HEK293 (cell line): ENCODE measurements around the gene TRAF3IP3.

Experiments used
- CTCF ChIA-PET: fragments of 350-600 bp; formaldehyde crosslinking; extraction: SDS; loops from one replicate; lab custom pipeline; 2021; ENCODE audit warnings: antibody characterized with exemption; lab: Yijun Ruan, JAX
- POLR2A ChIA-PET: fragments of 300-600 bp; formaldehyde crosslinking; extraction: SDS; loops from one replicate; lab custom pipeline; 2020; ENCODE audit warnings: antibody characterized with exemption, inconsistent platforms; lab: Yijun Ruan, JAX
- H3K27ac ChIP-seq: fragments of 200-500 bp; sonication (Bioruptor generic); 2 replicates; pipeline ENCODE4 v1.5.1; 2014; ENCODE audit warnings: low read depth, low read length, control low read depth, inconsistent platforms; ENCODE audit errors: extremely low read depth
- H3K36me3 ChIP-seq, 2 experiments: fragments of 200-500 bp in 1 of 2; sonication (Bioruptor generic) in 1 of 2; 1 replicate in 1 of 2; 2 replicates in 1 of 2; pipeline ENCODE4 v1.5.1; 2014 to 2017; ENCODE audit warnings: inconsistent platforms in 2 of 2, low read length in 2 of 2; ENCODE audit not compliant: control insufficient read depth in 2 of 2, insufficient read depth in 1 of 2
- H3K4me1 ChIP-seq: fragments of 200-500 bp; sonication (Bioruptor generic); 2 replicates; pipeline ENCODE4 v1.5.1; 2014; ENCODE audit warnings: mild to moderate bottlenecking, low read length, inconsistent platforms; ENCODE audit not compliant: control insufficient read depth, insufficient read depth
- H3K4me3 ChIP-seq: 2 replicates; pipeline ENCODE4 v1.5.1; 2011; ENCODE audit warnings: low read depth, mild to moderate bottlenecking, control low read depth, low read length, moderate library complexity
- H3K9me3 ChIP-seq: fragments of 200-500 bp; sonication (Bioruptor generic); 2 replicates; pipeline ENCODE4 v1.5.1; 2014; ENCODE audit warnings: low read depth, low read length, inconsistent platforms; ENCODE audit not compliant: control insufficient read depth, insufficient read depth
- FEZF1 ChIP-seq: fragments of 450-650 bp; formaldehyde crosslinking; IDR thresholded peaks from 2 replicates; pipeline ENCODE4 v1.5.1; 2016; ENCODE audit warnings: missing biosample characterization, missing genetic modification characterization
- TRIM28 ChIP-seq: IDR thresholded peaks from 2 replicates; pipeline ENCODE4 v1.6.1; 2011; ENCODE audit warnings: low read length, control low read depth, borderline replicate concordance
- YY2 ChIP-seq: fragments of 450-650 bp; formaldehyde crosslinking; IDR thresholded peaks from 2 replicates; pipeline ENCODE4 v1.5.1; 2016; ENCODE audit warnings: missing biosample characterization, missing genetic modification characterization
- ZBTB20 ChIP-seq: fragments of 450-650 bp; formaldehyde crosslinking; IDR thresholded peaks from 2 replicates; pipeline ENCODE4 v1.5.1; 2016; ENCODE audit warnings: missing biosample characterization, missing genetic modification characterization
- ZEB2 ChIP-seq: fragments of 450-650 bp; formaldehyde crosslinking; IDR thresholded peaks from 2 replicates; pipeline ENCODE4 v1.5.1; 2016; ENCODE audit warnings: missing biosample characterization, missing genetic modification characterization
- ZFP3 ChIP-seq: fragments of 450-650 bp; formaldehyde crosslinking; IDR thresholded peaks from 2 replicates; pipeline ENCODE4 v1.5.1; 2016; ENCODE audit warnings: low read depth, missing biosample characterization, missing genetic modification characterization
- ZFP41 ChIP-seq: fragments of 450-650 bp; formaldehyde crosslinking; IDR thresholded peaks from 2 replicates; pipeline ENCODE4 v1.5.1; 2016; ENCODE audit warnings: missing biosample characterization, missing genetic modification characterization, borderline replicate concordance
- ZNF221 ChIP-seq: fragments of 450-650 bp; formaldehyde crosslinking; IDR thresholded peaks from 2 replicates; pipeline ENCODE4 v1.5.1; 2017; ENCODE audit warnings: missing biosample characterization, missing genetic modification characterization, borderline replicate concordance
- ZNF335 ChIP-seq: fragments of 450-650 bp; formaldehyde crosslinking; conservative IDR thresholded peaks from 2 replicates; pipeline ENCODE4 v1.5.1; 2016; ENCODE audit warnings: missing biosample characterization, missing genetic modification characterization
- ZNF48 ChIP-seq: fragments of 450-650 bp; formaldehyde crosslinking; IDR thresholded peaks from 2 replicates; pipeline ENCODE4 v1.5.1; 2016; ENCODE audit warnings: missing biosample characterization, missing genetic modification characterization
- ZNF610 ChIP-seq: fragments of 450-650 bp; formaldehyde crosslinking; IDR thresholded peaks from 2 replicates; pipeline ENCODE4 v1.5.1; 2016; ENCODE audit warnings: missing biosample characterization, missing genetic modification characterization, borderline replicate concordance
- ZNF623 ChIP-seq: fragments of 450-650 bp; formaldehyde crosslinking; IDR thresholded peaks from 2 replicates; pipeline ENCODE4 v1.5.1; 2016; ENCODE audit warnings: missing biosample characterization, missing genetic modification characterization
- ZNF664 ChIP-seq: fragments of 450-650 bp; formaldehyde crosslinking; IDR thresholded peaks from 2 replicates; pipeline ENCODE4 v1.5.1; 2016; ENCODE audit warnings: missing biosample characterization, missing genetic modification characterization
- ZNF768 ChIP-seq: fragments of 450-650 bp; formaldehyde crosslinking; IDR thresholded peaks from 2 replicates; pipeline ENCODE4 v1.5.1; 2018; ENCODE audit warnings: missing biosample characterization, mild to moderate bottlenecking, missing genetic modification characterization
- TF ChIP-seq, protein P1 (sequence below): fragments of 450-650 bp; formaldehyde crosslinking; IDR thresholded peaks from 2 replicates; pipeline ENCODE4 v1.5.1; 2016; ENCODE audit warnings: missing biosample characterization, missing genetic modification characterization
- TF ChIP-seq, protein P2 (sequence below): fragments of 450-650 bp; formaldehyde crosslinking; IDR thresholded peaks from 2 replicates; pipeline ENCODE4 v1.5.1; 2016; ENCODE audit warnings: missing biosample characterization, missing genetic modification characterization
- TF ChIP-seq, protein P3 (sequence below): fragments of 450-650 bp; formaldehyde crosslinking; IDR thresholded peaks from 2 replicates; pipeline ENCODE4 v1.5.1; 2016; ENCODE audit warnings: missing biosample characterization, missing genetic modification characterization
- TF ChIP-seq, protein P4 (sequence below): fragments of 450-650 bp; formaldehyde crosslinking; IDR thresholded peaks from 2 replicates; pipeline ENCODE4 v1.5.1; 2016; ENCODE audit warnings: missing biosample characterization, missing genetic modification characterization
- TF ChIP-seq, protein P5 (sequence below): fragments of 450-650 bp; formaldehyde crosslinking; IDR thresholded peaks from 2 replicates; pipeline ENCODE4 v1.5.1; 2016; ENCODE audit warnings: missing biosample characterization, missing genetic modification characterization
- TF ChIP-seq, protein P6 (sequence below): fragments of 450-650 bp; formaldehyde crosslinking; IDR thresholded peaks from 2 replicates; pipeline ENCODE4 v1.5.1; 2016; ENCODE audit warnings: missing biosample characterization, missing genetic modification characterization

TRAF3IP3 gene

DNA sequence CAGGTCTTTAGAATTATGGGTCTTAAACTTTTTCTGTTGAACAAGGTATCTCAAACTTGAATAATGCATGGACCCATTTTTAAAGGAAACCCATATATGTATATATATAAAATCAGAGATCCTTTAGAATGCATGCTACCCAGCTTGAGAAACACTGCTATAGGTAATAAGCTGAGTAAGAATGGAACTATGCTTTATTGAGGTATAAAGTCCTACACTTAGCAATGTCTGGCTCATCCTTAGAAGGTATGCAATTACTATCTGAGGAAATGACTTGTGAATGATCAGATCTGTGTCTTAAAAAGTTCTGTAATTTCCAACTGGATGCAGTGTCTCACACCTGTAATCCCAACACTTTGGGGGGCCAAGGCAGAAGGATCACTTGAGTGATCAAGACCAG, 11.2 kb downstream of the TRAF3IP3 start:
- Histone ChIP-seq H3K9me3 (no peaks in the 10 kb centered on the region), H3K4me1 (no peaks in the 10 kb centered on the region), H3K36me3 (no peaks in the 10 kb centered on the region), H3K4me3 (no peak overlapping the region), H3K27ac (no peak overlapping the region)
- ChIA-PET CTCF (interaction anchor here (0.6 to 0.7 kb wide), 4 partner anchors 17 to 1447 kb away, joined by 3 to 5 read pairs (median 3); no protein-coding TSS in a partner anchor), POLR2A (interaction anchor here (0.6 to 1.8 kb wide), 2 partner anchors 17 to 487 kb away, joined by 4 to 8 read pairs; partner anchors contain the start of gene C1orf74)
- TF ChIP-seq ZNF610 (tag by site-specific recombination) (no peak), YY2 (no peak)
- TF ChIP-seq, protein P1, sequence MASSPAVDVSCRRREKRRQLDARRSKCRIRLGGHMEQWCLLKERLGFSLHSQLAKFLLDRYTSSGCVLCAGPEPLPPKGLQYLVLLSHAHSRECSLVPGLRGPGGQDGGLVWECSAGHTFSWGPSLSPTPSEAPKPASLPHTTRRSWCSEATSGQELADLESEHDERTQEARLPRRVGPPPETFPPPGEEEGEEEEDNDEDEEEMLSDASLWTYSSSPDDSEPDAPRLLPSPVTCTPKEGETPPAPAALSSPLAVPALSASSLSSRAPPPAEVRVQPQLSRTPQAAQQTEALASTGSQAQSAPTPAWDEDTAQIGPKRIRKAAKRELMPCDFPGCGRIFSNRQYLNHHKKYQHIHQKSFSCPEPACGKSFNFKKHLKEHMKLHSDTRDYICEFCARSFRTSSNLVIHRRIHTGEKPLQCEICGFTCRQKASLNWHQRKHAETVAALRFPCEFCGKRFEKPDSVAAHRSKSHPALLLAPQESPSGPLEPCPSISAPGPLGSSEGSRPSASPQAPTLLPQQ (tag by site-specific recombination) = no peak

DNA sequence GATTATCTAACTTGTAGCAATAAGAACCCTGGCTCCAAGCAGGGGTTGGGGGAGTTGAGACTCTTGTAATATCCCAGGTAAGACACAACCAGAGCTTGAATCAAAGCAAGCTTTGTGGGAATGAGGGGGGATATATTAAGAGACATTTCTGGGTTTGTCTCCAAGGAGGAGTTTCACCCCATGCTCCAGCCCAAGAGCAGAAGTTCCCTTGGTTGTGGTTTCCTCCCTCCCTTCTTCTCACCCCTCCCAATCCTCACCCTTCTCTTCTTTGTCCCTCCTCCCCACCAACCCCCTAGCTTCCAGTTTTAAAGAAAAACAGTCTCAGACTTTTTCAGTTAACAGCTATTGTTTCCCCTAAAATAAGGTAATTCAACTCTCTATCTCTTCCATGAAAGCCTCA, 11.9 kb downstream of the TRAF3IP3 start:
- H3K4me1 ChIP-seq = no peaks in the 10 kb centered on the region
- H3K9me3 ChIP-seq = no peaks in the 10 kb centered on the region
- no peak overlapping the region for H3K4me3 ChIP-seq
- ChIA-PET POLR2A (interaction anchor here (0.6 to 1.0 kb wide), 3 partner anchors 17 to 486 kb away, joined by 3 to 6 read pairs (median 4); partner anchors contain the start of gene C1orf74), CTCF (interaction anchor here (0.7 to 1.1 kb wide), 3 partner anchors 18 to 1448 kb away, joined by 3 to 5 read pairs (median 4); no protein-coding TSS in a partner anchor)
- no peak overlapping the region for H3K27ac ChIP-seq
- H3K36me3 ChIP-seq = no peaks in the 10 kb centered on the region
- TF ChIP-seq ZFP41 (no peak), ZNF221 (no peak), TRIM28 (no peak), ZNF48 (tag by site-specific recombination) (no peak), ZNF664 (no peak), ZFP3 (tag by site-specific recombination) (no peak), FEZF1 (tag by site-specific recombination) (no peak), ZEB2 (tag by site-specific recombination) (no peak), ZBTB20 (tag by site-specific recombination) (no peak), ZNF623 (tag by site-specific recombination) (no peak), ZNF768 (no peak)
- TF ChIP-seq, protein P2, sequence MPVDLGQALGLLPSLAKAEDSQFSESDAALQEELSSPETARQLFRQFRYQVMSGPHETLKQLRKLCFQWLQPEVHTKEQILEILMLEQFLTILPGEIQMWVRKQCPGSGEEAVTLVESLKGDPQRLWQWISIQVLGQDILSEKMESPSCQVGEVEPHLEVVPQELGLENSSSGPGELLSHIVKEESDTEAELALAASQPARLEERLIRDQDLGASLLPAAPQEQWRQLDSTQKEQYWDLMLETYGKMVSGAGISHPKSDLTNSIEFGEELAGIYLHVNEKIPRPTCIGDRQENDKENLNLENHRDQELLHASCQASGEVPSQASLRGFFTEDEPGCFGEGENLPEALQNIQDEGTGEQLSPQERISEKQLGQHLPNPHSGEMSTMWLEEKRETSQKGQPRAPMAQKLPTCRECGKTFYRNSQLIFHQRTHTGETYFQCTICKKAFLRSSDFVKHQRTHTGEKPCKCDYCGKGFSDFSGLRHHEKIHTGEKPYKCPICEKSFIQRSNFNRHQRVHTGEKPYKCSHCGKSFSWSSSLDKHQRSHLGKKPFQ (tag by site-specific recombination) = no peak
- TF ChIP-seq, protein P3, sequence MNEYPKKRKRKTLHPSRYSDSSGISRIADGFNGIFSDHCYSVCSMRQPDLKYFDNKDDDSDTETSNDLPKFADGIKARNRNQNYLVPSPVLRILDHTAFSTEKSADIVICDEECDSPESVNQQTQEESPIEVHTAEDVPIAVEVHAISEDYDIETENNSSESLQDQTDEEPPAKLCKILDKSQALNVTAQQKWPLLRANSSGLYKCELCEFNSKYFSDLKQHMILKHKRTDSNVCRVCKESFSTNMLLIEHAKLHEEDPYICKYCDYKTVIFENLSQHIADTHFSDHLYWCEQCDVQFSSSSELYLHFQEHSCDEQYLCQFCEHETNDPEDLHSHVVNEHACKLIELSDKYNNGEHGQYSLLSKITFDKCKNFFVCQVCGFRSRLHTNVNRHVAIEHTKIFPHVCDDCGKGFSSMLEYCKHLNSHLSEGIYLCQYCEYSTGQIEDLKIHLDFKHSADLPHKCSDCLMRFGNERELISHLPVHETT (tag by site-specific recombination) = no peak
- TF ChIP-seq, protein P4, sequence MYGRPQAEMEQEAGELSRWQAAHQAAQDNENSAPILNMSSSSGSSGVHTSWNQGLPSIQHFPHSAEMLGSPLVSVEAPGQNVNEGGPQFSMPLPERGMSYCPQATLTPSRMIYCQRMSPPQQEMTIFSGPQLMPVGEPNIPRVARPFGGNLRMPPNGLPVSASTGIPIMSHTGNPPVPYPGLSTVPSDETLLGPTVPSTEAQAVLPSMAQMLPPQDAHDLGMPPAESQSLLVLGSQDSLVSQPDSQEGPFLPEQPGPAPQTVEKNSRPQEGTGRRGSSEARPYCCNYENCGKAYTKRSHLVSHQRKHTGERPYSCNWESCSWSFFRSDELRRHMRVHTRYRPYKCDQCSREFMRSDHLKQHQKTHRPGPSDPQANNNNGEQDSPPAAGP (tag by site-specific recombination) = no peak

DNA sequence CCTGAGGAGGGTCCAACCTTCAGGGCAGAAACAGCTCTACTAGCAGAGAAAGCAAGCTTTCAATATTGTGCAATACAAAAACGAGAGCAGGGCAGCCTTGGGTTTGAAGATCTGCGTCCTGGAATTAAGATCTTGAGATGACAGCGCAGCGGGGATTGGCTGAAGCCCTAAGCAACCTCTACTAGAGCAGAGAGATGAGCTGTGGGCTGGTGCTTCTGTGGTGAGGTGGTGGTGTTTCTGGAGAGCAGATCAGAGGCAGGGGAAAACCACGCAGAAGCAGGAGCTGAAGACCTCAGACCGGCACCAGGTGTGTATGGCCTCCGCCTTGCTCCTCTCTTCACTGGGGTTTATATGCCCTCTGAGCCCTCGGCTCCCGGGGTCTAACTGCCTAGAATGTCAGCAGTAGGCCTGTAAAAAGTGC, 12.5 kb downstream of the TRAF3IP3 start:
- Histone ChIP-seq H3K4me1 (no peaks in the 10 kb centered on the region), H3K4me3 (no peak overlapping the region), H3K9me3 (no peaks in the 10 kb centered on the region), H3K36me3 (no peaks in the 10 kb centered on the region), H3K27ac (no peak overlapping the region)
- CTCF ChIA-PET = interaction anchor here (1.1 kb wide), 1 partner anchor 20 kb away, joined by 4 read pairs; no protein-coding TSS in a partner anchor
- POLR2A ChIA-PET = interaction anchor here (1.0 kb wide), 1 partner anchor 16 kb away, joined by 6 read pairs; the partner anchor contains the start of gene C1orf74
- TF ChIP-seq, protein P5, sequence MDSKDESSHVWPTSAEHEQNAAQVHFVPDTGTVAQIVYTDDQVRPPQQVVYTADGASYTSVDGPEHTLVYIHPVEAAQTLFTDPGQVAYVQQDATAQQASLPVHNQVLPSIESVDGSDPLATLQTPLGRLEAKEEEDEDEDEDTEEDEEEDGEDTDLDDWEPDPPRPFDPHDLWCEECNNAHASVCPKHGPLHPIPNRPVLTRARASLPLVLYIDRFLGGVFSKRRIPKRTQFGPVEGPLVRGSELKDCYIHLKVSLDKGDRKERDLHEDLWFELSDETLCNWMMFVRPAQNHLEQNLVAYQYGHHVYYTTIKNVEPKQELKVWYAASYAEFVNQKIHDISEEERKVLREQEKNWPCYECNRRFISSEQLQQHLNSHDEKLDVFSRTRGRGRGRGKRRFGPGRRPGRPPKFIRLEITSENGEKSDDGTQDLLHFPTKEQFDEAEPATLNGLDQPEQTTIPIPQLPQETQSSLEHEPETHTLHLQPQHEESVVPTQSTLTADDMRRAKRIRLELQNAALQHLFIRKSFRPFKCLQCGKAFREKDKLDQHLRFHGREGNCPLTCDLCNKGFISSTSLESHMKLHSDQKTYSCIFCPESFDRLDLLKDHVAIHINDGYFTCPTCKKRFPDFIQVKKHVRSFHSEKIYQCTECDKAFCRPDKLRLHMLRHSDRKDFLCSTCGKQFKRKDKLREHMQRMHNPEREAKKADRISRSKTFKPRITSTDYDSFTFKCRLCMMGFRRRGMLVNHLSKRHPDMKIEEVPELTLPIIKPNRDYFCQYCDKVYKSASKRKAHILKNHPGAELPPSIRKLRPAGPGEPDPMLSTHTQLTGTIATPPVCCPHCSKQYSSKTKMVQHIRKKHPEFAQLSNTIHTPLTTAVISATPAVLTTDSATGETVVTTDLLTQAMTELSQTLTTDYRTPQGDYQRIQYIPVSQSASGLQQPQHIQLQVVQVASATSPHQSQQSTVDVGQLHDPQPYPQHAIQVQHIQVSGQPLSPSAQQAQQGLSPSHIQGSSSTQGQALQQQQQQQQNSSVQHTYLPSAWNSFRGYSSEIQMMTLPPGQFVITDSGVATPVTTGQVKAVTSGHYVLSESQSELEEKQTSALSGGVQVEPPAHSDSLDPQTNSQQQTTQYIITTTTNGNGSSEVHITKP = no peak
- no peak for TF ChIP-seq ZNF335 (tag by site-specific recombination)
- TF ChIP-seq, protein P6, sequence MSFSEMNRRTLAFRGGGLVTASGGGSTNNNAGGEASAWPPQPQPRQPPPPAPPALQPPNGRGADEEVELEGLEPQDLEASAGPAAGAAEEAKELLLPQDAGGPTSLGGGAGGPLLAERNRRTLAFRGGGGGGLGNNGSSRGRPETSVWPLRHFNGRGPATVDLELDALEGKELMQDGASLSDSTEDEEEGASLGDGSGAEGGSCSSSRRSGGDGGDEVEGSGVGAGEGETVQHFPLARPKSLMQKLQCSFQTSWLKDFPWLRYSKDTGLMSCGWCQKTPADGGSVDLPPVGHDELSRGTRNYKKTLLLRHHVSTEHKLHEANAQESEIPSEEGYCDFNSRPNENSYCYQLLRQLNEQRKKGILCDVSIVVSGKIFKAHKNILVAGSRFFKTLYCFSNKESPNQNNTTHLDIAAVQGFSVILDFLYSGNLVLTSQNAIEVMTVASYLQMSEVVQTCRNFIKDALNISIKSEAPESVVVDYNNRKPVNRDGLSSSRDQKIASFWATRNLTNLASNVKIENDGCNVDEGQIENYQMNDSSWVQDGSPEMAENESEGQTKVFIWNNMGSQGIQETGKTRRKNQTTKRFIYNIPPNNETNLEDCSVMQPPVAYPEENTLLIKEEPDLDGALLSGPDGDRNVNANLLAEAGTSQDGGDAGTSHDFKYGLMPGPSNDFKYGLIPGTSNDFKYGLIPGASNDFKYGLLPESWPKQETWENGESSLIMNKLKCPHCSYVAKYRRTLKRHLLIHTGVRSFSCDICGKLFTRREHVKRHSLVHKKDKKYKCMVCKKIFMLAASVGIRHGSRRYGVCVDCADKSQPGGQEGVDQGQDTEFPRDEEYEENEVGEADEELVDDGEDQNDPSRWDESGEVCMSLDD (tag by site-specific recombination) = no peak
